HG03442 (cell line): Measurements from ENCODE around the gene FAM83B.
"Not testable (repeated sequence)": the region's sequence is repeated elsewhere in the genome, so short reads cannot be mapped to it uniquely, and the experiment has no call there.

ENCODE experiments used
- ATAC-seq: cut with Tn5 transposase; IDR thresholded peaks from one replicate; pipeline ENCODE4 v1.9.1; 2021; ENCODE audit warnings: mild to moderate bottlenecking, moderate library complexity; ENCODE audit not compliant: unreplicated experiment

Gene FAM83B

DNA sequence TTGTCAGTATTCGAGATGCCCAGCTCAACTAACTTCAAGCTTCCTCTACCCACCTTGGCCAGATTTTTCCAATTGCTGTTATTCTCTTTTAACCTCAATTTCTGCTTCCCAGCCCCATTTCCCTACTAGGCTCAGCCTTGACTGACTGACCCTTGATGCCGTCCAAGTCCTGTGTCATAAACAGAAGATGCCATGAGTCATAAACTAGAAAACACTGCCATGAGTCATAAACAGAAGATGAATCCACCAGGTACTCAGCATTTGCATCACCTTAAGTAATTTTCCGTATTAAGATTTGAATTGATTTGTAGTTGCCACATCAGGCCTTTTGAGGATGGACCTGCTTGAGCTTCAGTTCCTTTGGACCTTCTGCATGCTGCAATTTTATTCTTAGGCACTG is 123.8 kb downstream of the FAM83B start:
- ATAC-seq = no peak

DNA sequence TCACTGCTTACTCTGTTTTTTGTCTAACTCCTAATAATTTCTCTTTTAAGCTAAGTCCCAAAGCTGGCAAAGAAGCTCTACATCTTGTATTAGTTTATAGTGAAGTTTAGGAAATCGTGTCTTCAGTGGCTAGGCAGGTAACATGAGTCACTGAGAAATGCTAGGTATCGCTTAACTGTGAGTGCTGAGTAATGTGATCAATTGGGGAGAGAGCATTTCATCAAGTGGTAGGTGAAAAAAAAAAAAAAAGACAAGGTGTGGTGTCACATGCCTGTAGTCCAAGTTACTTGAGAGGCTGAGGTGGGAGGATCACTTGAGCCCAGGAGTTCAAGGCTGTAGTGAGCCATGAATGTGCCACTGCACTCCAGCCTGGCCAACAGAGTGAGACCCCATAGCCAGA is 125.3 kb downstream of the FAM83B start:
- ATAC-seq = no peak

DNA sequence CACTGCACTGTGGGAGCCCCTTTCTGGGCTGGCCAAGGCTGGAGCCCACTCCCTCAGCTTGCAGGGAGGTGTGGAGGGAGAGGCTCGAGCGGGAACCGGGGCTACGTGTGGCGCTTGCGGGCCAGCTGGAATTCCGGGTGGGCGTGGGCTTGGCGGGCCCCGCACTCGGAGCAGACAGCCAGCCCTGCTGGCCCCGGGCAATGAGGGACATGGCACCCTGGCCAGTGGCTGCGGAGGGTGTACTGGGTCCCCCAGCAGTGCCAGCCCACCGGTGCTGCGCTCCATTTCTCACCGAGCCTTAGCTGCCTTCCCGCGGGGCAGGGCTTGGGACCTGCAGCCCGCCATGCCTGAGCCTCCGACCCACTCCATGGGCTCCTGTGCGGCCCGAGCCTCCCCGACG is 132.6 kb downstream of the FAM83B start:
- ATAC-seq = not testable (repeated sequence)

DNA sequence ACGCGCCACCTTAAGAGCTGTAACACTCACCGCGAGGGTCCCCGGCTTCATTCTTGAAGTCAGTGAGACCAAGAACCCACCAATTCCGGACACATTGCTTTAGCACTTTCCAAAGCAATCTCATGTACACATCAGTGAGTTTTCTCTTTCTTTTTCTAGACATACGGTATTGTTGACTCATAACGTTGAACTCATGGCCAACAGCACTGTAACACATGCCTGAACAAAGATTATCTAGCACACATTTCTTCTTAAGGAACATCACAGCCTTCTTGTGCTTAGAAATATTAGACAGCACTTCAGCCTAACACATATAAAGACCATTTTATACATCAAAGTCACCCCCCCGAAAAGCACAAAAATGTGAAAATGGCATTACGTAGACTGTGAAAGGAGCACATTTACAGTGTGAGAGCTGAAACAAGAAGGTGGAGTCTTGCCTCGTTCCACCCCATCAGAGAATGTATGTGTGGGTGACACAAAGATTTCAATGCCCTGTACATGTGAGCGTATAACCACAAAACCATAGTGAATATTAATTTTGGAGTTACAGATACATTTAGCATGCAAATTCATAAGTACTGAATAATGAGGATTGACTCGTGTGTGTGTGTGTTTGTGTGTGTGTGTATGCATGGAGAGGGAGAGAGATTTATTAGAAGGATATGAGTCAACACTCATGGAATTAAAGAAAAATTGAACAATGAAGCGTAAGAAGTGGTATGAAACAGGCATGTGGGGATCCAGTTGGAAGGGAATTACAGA is 134.1 kb downstream of the FAM83B start:
- ATAC-seq = no peak

DNA sequence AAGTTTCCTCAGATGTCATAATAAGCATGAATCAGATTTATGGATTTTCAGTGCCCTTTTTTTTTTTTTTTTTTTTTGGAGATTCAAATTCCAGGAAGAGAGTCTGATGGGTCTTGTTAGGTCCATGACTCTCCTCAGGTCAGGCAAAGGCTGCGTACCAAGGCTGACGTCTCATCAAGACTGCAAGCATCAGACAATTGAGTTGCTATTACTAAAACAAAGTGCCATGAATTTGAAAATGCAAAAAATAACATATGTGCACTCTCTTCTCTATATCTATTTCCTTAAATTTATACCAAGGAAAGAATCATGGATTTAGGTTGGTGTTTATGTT is 134.7 kb downstream of the FAM83B start:
- ATAC-seq = no peak

DNA sequence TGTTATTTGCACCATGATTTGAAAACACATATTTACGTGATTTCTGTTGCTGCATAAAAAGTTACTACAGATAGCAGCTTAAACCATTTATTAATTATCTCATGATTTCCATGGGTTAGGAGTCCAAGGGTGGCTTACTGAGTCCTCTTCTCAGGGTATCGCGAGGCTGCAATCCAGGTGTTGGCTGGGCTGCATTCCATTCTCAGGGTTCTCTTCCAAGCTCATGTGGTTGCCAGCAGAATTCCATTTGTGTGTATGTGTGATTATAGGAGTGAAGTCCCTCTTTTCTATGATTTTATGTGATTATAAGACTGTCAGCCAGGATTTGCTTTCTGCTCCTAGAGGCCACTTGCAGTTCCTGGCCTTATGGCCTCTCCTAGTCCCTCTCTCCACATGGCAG is 135.1 kb downstream of the FAM83B start:
- no peak for ATAC-seq

DNA sequence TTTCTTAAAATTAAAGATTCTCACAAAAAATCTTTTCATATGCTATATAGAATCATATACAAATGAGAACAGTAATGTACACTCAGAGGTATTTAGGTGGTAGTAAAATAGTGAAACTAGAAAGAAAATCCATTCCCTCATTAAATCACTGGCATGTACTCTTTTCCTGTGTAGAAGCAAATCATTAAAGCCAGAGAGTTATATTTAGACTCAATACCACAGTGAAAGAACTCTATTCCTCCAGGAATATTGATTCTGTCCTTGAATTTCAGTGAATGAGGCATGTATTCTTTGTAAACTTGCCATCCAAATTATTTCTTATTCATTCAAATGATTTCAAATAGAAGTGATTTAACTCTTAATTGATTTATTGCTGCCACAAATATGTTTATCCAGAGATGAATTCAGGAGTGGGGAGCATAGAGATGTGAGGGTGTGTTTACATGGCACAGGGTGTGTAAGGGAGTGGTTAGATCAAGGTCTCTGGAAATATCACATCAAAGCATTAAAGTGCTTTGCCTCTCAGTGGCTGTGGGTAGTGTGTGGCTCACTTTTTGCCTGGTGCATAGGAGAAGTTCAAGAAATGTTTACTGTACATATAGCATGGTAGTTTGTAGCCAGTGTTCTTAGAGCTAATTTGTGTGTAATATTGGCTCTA is 141.2 kb downstream of the FAM83B start:
- ATAC-seq = no peak

DNA sequence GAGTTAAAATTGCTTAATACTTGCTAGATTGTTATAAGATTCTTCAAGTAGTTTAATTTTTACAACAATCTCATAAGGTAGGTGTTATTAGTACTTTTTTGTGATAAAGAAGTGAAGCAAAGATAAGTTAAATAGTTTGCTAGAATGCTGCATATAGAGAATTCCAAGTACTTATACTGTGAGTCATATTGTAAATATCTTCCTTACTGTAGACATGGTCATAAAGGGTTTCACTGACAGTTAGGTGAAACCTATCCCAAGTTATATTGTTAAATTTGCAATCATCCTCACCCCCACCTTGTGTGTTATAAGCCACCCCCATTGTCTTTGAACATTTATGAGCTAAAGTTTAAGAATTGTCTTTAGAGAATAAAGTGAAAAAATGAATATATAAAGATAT is 142.0 kb downstream of the FAM83B start:
- ATAC-seq = no peak

DNA sequence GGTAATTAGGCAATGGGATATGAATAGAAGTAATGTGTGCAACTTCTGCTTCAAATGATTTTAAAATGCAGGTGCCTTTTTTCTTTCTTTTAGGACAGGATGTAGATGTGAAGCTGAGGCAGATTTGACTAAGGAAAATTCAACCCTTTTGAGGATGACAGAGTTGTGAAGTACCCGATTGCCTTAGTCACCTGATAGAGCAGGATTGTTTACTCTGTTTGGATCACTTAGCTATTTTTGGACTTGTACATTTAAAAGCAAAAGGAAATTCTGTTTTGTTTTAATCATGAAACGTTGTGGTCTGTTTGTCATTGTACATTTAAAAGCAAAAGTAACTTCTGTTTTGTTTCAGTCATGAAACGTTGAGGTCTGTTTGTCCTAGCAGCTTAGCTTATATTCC is 143.4 kb downstream of the FAM83B start:
- no peak for ATAC-seq
